GM21786 (cell line): ENCODE measurements around the gene BICRA.
"Not testable (repeated sequence)": the region's sequence is repeated elsewhere in the genome, so short reads cannot be mapped to it uniquely, and the experiment has no call there.

Experiments used
- ATAC-seq: cut with Tn5 transposase; IDR thresholded peaks from one replicate; pipeline ENCODE4 v1.9.1; 2021; ENCODE audit not compliant: unreplicated experiment

The BICRA gene

GRCh38 chr19:47608969-47609905 is at the start of gene BICRA:
BICRA (plus strand) TSS chr19:47609134; CDS start chr19:47673575, 64,441 bp downstream.
- ATAC-seq, result peak; percentile 41

DNA sequence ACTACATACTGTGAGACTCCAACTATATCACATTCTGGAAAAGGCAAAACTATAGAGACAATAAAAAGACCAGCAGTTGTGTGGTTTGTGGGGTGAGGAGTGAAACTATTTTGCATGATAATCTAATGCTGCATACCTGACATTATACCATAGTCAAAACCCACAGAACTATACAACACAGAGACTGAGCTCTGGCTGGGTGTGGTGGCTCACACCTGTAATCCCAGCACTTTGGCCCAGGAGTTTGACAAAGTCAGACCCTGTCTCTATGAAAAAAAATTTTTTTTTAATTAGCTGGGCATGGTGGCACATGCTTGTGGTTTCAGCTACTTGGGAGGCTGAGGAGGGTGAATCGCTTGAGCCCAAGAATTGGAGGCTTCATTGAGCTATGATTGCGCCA is 47.9 kb upstream of the BICRA start:
- ATAC-seq, result no peak

- ATAC-seq, result no peak
Observed at GRCh38 chr19:47561440-47562057, 47.4 kb upstream of the BICRA start.

GRCh38 chr19:47564081-47564480 is 44.9 kb upstream of the BICRA start:
- ATAC-seq, result no peak

DNA sequence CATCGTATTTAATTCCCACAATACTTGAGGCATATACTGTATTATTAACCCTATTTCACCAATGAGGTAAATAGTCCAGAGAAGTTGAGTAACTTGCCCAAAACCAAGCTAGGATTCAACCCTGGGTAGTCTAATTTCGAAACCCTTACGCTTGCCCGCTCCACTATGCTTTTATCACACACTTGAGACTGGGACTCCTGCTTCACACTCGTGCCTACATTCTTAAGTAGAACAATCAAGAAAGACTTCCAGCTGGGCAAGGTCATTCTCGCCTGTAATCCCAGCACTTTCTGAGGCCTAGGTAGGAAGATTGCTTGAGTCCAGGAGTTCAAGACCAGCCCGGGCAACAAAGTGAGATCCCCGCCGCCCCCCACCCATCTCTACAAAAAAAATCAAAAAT is 39.6 kb upstream of the BICRA start:
- no peak for ATAC-seq

- ATAC-seq, result no peak
Observed at GRCh38 chr19:47572635-47573034, 36.3 kb upstream of the BICRA start.

DNA sequence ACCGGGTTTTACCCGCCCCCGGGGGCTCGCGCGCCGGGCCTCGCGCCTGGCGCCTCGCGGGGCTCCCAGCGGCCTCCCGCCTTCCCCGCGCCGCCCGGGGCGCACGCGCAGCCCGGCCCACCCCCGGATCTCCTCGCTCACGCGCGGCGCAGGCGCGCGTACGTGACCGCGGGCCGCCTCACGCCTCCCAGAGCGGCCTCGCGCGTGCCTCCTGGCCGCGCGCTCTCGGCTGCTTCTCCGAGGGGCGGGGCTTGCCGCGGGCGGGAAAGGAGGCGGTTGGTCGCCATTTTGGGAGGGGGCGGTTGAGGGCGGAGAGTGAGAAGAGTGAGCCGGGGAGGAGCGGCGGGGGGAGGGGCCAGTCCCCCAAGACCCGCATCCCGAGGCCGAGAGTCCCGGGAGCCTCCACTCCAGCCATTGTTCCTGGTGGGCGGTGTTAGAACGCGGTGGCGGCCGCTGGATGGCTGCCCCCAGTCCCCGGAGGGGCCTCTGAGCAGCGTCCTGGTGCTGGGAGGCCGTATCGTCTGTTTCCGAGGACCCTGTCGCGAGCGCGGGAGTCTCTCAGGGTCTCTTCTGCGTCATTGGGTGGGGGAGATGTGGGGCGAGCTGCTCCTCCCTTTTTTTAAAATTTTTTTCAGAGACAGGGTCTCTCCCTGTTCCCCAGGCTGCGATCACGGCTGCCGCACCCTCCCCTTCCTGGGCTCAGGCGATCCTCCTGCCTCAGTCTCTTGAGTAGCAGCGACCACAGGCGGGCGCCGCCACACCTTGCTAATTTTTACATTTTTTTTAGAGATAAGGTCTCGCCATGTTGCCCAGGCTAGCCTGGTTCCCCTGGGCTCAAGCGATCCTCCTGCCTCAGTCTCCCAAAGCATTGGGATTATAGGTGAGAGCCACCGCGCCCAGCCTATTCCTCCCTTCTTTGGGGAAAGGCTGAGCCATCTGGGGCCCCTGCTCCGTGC is 35.6 kb upstream of the BICRA start, which contains the start of gene ZNF541:
Gene ZNF541, minus strand, starts transcription at position 78 of the 956 bp plus-strand sequence. CDS start 17,292 bp downstream, outside the sequence.
- ATAC-seq, result no peak

DNA sequence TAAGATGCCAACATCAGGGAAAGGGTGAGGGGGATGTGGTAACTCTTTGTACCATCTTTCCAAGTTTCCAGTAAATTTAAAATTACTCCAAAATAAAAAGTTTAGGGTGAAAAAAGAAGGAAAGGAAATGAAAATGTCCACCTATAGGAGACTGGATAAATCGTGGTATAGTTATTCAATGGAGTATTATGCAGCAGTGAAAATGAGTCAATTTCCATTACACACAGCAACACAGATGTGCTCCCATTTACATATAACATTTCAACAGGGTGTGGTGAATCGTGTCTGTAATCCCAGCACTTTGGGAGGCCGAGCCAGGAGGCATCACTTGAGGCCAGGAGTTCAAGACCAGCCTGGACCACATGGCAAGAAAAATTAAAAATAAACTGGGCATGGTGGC is 28.5 kb upstream of the BICRA start:
- no peak for ATAC-seq

DNA sequence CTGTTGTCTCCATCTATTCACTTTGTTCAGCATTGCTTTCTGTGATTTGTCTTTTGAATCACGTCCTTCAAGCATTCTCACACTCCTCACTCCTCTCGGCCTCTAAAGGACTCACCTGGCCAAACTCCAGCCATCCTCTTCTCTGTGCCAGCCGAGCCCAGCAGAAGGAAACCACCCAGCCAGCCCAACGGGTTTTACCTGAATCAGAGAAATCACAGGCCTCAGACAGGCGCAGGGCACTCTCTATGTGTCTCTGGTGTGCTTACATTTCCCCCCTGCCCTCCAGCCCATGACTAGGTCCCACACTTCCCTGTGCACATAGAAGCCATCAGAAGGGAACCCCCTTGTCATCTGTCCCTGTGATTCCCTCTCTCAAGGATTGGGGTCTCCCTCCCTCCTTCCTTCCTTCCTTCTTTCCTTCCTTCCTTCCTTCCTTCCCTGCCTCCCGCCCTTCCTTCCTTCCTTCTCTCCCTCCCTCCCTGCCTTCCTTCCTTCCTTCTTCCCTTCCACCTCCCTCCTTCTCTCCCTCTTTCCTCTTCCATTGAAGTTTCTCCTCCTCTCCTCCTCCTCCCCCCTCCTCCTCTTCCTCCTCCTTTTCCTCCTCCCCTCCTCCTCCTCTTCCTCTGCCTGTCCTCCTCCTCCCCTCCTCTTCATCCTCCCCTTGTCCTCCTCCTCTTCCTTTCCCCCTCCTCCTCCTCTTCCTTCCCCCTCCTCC is 27.2 kb upstream of the BICRA start:
- ATAC-seq, result no peak

DNA sequence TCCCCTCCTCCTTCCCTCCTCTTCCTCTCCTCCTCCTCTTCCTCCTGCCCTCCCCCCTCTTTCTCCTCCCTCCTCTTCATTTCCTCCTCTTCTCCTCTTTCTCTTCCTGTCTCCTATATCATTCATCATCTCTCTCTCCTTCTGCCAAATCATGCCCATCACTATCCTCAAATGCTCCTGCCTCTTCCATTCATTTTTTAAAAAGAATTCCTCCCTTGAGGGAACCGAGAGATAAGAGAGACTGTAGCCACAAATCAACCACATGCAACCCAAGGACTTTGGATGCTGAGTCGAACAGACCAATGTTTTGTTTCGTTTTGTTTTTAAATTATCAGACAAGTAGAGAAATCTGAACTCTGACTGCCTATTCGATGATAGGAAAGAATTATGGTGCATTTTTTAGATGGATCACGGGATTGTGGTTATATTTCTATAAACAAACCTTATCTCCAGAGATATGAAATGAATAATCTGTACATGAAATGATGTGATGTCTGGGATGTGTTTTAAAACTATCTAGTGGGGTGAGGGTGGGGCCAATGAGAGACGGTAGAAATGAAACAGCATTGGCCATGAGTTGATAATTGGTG is 26.5 kb upstream of the BICRA start:
- no peak for ATAC-seq

GRCh38 chr19:47583161-47583560 is 25.8 kb upstream of the BICRA start:
- ATAC-seq, result not testable (repeated sequence)

GRCh38 chr19:47587295-47587694 is 21.6 kb upstream of the BICRA start:
- ATAC-seq, result no peak

GRCh38 chr19:47589824-47590223 is 19.1 kb upstream of the BICRA start:
- ATAC-seq, result no peak

GRCh38 chr19:47593860-47594259 is 15.1 kb upstream of the BICRA start:
- no peak for ATAC-seq

DNA sequence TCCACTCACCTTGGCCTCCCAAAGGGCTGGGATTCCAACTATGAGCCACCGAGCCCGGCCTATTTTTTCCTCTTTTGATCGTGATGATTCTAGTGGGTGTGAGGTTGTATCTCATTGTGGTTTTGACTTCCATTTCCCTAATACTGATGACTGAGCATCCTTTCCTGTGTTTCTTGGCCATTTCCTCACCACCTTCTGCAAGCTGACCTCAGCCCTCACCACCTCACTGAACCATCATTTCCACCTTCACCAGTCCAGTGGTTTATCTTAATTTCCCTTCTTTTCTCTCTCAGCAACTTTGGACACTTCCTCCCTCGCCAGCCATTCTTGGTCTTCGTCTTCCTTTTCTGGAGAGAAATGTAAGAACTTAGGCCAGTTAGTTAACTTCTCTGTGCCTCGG is 13.0 kb upstream of the BICRA start:
- ATAC-seq, result no peak

GRCh38 chr19:47598407-47599349 is 10.3 kb upstream of the BICRA start:
- ATAC-seq, result no peak

DNA sequence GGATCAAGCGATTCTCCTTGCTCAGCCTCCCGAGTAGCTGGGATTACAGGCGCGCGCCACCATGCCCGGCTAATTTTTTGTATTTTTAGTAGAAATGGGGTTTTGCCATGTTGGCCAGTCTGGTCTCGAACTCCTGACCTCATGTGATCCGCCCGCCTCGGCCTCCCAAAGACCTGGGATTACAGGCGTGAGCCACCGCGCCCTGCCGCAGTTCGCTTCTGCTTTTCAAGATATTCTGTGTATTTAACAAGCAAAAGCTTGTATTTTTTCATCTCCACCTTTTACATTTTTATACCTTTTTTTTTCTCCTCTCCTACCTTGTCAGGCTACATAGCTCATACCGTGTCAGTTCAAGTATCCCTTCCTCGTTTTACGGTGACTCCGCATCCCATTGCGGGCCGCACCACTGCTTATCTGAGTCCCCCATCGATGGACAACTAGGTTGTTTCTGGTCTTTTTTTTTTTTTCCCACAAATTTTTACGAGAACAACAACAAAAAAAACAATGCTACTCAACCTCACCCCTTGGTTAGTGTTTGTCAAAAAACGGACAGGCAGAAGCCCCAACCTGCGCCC is 9.2 kb upstream of the BICRA start:
- not testable (repeated sequence) for ATAC-seq
